VCaP (cell line): Measurements from ENCODE around the gene LPP.

Source experiments
- H3K27ac ChIP-seq: fragments of 450-650 bp; 2 replicates; pipeline ENCODE4 v1.5.1; 2017
- CTCF ChIP-seq: fragments of 450-650 bp; conservative IDR thresholded peaks from 2 replicates; pipeline ENCODE4 v1.5.1; 2017; ENCODE audit warnings: mild to moderate bottlenecking, moderate library complexity

Gene LPP

DNA sequence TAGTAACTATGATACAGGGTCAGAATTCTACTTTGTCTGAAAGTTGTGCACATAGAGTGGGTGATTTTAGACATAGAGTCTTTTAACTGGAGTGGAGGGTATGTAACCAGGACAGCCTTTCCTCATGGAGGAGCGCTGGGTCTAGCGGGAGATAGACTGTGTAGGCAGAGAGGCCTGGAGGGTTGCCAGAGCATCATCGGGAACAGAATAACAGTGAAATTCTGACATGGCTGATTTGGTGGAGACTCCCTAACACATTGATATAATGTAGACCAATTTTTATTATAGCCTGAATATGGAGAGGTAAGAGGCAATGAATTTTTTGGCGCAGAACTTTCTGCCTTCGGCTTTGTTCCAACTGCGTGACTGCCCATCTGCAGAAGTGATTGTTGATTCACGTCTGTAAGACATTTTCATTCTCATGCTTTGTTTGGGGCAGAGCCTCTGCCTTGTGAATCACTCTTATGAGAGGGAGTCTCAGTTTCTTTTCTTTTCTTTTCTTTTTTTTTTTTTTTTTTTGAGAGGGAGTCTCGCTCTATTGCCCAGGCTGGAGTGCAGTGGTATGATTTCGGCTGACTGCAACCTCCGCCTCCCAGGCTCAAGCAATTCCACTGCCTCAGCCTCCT, 16.0 kb downstream of the LPP start:
- no peak for TF ChIP-seq CTCF

GRCh38 chr3:188170461-188171459, 16.8 kb downstream of the LPP start:
- no peak for TF ChIP-seq CTCF
- H3K27ac ChIP-seq: peak overlapping the region; percentile 55

More for the DNA sequence above, 16.0 kb downstream of the LPP start:
- H3K27ac ChIP-seq: peak overlapping the region; percentile 55; the same call in 1 of the 2 replicates

DNA sequence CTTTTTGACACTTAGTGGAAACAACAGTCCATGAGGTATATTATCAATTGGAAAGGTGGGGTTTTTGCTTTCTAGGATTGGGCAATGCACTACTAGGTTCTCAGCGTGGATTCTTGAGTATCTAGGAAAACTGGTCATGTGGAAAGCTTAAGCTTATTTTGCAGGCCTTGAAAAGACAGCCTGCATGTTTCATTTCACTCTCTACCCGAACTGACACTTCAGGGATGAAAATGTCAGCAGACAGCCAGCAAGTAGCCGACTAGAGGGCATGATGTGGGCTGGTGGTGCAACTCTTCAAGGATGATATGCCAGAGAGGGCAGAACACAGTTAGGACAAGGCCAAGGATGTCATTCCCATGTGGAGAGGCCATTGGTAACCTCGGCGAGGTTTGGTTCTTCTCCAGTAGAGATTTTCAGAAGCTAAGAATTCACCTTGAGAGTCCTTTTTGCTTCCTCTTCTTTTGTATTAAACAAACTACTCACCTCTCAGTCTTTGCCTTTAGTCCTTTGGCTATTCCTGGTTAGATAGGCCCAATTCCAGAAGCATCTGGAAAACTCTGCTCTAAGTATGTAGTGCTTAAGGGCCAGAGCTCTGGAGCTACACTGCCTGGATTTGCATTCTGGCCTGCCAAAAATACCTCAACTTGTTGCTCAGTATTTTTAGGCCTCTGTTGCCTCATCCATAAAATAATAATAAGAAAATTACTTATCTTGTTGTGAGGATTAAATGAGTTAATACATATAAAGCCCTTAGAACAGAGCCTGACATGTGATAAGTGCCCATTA, 17.9 kb downstream of the LPP start:
- no peak for TF ChIP-seq CTCF
- H3K27ac ChIP-seq: peak overlapping the region; percentile 55

GRCh38 chr3:188174317-188175044, 20.5 kb downstream of the LPP start:
- no peak for TF ChIP-seq CTCF
- H3K27ac ChIP-seq: peak overlapping the region; percentile 87; the same call in 1 of the 2 replicates

DNA sequence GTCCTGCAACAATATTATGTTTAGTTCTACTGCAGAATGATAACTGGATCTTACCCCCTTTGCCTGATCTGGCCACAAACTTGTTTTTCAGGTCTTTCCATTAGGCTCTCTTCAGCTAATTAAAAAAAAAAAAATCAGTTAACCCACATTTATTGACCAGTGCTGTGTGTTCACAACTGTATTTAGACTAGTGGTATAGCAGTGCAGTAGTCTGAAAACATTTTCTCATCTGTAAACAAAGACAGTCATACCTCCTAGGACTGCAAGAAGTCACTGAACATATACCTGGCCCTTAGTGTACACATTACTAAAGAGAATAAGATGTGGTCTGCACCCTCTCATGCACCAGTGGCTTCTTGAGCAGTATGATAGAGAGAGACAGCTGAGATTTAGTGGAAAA, 22.5 kb downstream of the LPP start:
- TF ChIP-seq CTCF: no peak
- H3K27ac ChIP-seq: peak overlapping the region; percentile 87

- peak overlapping the region; percentile 87 for H3K27ac ChIP-seq
- no peak for TF ChIP-seq CTCF
Measured at GRCh38 chr3:188176884-188177283, 22.9 kb downstream of the LPP start.
